ENCODE data around the gene HDGF.

Gene HDGF

GRCh38 chr1:156746728-156747631 is 4.5 kb downstream of the HDGF start:
- DNase-seq (ENCODE audit: low spot score) = peak; percentile 87

DNA sequence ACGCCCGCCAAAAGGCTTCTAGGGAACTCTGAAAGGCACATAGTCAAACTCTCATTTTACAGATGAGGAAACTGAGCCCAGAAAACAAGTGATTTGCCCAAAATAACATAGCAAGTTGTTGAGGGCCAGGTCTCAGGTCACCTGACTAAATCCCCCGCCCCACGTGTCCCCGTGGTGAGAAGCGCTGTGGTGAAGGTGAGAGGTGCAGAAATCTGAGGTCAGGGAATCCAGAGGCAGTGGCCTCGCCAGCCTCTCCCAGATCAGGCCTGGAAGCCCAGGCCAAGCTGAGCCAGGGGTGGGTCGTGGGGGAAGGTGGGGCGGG is 5.1 kb downstream of the HDGF start:
- DNase-seq (ENCODE audit: low spot score) = no peak

DNA sequence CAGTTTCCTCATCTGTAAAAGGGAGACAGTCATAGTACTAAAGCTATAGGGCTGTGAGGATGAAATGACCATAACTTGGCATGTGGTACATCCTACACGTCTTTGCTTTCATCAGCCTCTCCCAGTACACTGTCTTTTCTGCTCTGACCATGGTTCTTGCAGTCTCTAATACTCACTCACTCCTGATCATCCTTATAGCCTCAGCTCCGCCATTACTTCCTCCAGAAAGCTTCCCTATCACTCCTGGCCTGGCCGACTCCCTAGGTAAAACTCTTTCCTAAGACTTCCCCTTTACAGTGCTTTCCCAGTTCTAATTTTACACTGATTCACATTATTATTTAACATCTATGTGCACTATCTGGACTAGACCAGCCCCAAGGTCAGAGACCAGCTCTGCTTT is 5.6 kb downstream of the HDGF start:
- DNase-seq (ENCODE audit: low spot score) = no peak

DNA sequence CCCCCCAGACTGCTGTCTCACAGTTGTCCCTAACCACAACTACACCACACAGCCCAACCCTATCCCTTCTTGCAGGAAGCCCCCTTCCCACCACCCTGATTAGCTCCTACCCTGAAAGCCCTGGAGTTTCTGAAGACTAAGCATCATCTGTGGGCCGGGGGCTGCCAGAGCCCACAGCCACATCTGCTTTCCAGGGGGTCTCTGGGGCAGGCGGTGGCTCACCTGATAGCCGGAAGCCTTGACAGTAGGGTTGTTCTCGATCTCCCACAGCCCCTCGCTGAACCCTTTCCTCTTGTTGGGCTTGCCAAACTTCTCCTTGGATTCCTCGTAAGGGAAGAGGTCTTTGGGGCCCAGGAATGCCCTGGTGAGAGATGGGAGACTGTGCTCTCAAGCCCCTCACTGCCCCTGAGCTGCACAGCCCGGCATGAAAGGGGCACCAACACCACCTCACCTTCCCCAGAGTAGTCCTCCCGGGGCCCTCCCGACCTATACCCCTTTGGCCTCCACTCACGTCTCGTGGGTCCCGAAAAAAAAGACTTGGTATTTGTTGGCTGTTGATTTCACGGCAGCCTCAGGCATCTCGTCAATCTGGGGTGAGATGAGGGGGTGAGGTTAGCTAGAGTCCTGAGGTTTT is 6.6 kb downstream of the HDGF start:
- DNase-seq (ENCODE audit: low spot score) = no peak

- DNase-seq (ENCODE audit: low spot score) = no peak
These were observed 7.1 kb downstream of the HDGF start for GRCh38 chr1:156744344-156744743.

- DNase-seq (ENCODE audit: low spot score) = no peak
These were observed 7.8 kb downstream of the HDGF start for GRCh38 chr1:156743367-156744302.

- DNase-seq (ENCODE audit: low spot score) = no peak
These were observed 8.7 kb downstream of the HDGF start for GRCh38 chr1:156742801-156743200.

DNA sequence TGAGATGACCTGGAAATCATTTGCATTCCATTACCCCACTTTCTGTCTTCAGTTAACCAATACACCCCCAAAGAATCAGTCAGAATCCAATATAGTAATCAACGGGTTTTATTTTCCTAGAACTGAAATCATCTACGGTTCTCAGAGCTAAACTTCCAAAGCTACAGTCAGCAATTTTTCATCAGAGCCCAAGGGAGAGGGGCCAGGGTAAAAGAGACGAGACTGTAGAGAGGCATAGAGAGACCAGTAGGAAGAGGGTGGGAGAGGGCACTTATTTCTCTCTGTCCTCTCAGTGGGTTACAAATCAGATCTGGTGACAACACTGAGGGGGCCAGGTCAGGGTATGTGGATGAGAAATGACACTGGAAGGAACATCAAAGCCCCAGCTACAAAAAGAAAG is 9.5 kb downstream of the HDGF start:
- no peak for DNase-seq (ENCODE audit: low spot score)

GRCh38 chr1:156741481-156741983 is 9.9 kb downstream of the HDGF start:
- no peak for DNase-seq (ENCODE audit: low spot score)

- DNase-seq (ENCODE audit: low spot score) = peak; percentile 95
These were observed 10.6 kb downstream of the HDGF start, which contains the start of gene MRPL24 for GRCh38 chr1:156740741-156741480. Gene MRPL24, minus strand, starts transcription at chr1:156741088. Its CDS starts 2,384 bp downstream, at chr1:156738704.

DNA sequence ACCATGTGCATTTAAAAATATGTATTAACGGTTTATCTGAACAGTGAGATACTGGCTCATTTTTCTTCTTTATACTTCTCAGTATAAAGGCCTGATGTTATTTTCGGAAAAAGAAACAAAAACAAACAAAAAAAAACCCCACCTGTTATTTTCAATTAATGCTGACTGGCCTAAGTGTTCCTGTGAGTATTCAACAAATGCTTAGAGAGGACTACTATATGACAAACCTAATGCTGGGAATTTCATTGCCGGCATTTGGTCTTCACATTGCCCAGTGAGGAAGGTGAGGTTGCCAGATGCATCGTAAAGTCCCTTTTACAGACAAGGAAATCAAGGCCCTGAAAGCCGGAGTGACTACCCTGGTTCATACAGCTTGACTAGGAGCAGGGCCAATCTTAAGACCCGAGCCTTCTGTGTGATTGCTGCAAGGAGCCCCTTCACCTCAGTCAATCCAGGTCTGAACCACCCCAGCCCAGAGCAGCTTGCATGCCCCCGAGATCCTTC is 11.2 kb downstream of the HDGF start:
- no peak for DNase-seq (ENCODE audit: low spot score)

- DNase-seq (ENCODE audit: low spot score) = no peak
These were observed 12.6 kb downstream of the HDGF start for GRCh38 chr1:156738916-156739315.

- no peak for DNase-seq (ENCODE audit: low spot score)
These were observed 13.1 kb downstream of the HDGF start for GRCh38 chr1:156738407-156738806.

DNA sequence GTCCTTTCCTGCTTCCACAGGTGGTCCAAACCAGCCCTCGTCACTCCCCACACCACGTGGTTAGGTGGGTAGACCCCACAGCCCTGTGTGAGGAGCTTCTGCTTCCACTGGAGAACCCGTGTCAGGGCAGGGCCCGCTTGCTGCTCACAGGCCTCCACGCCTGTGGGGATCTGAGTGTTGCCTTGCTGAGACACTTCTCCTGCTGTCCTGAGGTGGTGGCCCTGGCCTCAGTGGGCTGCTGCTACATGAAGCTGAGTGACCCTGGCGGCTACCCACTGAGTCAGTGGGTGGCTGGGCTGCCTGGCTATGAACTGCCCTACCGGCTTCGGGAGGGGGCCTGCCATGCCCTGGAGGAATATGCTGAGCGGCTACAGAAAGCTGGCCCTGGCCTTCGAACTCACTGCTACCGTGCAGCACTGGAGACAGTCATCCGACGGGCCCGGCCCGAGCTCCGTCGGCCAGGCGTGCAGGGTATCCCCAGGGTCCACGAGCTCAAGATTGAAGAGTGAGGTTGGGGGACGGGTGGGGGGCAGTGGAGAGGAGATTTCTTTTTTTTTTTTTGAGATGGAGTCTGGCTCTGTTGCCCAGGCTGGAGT is 17.4 kb downstream of the HDGF start:
- DNase-seq (ENCODE audit: low spot score) = no peak

DNA sequence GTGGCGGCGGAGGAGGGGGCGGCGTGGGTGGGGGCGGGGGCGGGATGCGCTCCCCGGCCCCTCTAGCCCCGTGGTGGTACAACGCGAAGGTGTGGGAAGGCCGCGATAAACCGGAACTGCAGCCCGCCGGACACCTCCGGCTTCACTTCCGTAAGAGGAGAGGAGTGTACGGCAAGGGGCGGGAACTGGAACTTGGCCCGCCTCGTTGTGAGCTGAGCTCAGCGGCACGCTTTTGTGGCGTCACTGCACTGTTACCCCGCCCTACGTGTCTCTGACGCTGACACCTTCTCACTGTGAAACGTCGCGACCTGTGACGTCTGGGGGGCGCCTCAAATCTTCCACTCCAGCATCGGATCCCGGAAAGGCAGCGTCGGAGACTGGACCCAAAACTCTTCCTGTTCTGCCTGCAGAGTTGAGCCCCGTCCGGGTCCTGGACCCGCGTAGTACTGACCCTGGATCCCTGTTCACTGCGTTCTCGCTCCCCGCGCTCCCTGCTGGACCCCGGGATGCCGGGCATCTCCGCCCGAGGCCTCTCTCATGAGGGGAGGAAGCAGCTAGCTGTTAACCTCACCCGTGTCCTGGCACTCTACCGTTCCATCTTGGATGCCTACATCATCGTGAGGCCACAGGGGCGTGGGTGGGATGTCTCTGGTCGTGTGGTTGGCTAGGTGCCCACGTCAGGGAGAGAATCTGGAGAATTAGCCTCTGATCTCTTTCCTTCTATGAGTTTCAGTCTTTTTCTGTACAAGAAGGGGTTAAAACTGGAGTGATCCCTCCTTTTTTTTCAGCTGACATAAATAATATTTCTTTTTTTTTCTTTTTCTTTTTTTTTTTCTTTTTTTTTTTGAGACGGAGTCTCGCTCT is 22.6 kb downstream of the HDGF start, which contains the start of gene ISG20L2:
Gene ISG20L2, minus strand, starts transcription at position 168 of the 864 bp plus-strand sequence. CDS start 1,114 bp downstream, outside the sequence.
- DNase-seq (ENCODE audit: low spot score) = peak; percentile 95

GRCh38 chr1:156727926-156728598 is 23.4 kb downstream of the HDGF start, which contains the start of gene METTL25B:
Gene METTL25B, plus strand, starts transcription at chr1:156728469. Its CDS starts 636 bp downstream, at chr1:156729105.
- peak; percentile 92 for DNase-seq (ENCODE audit: low spot score)

- DNase-seq (ENCODE audit: low spot score) = no peak
These were observed 24.0 kb downstream of the HDGF start for GRCh38 chr1:156727492-156727891.

GRCh38 chr1:156726549-156727226 is 24.8 kb downstream of the HDGF start:
- peak; percentile 70 for DNase-seq (ENCODE audit: low spot score)
